GM12801 (cell line): Measurements from ENCODE around the gene CYB5B.

Source experiments
- TF ChIP-seq, protein P1 (sequence below): IDR thresholded peaks from one replicate; pipeline ENCODE4 v1.5.1; 2011; ENCODE audit warnings: control low read depth; ENCODE audit not compliant: insufficient read length; ENCODE audit errors: extremely low read depth

CYB5B gene

DNA sequence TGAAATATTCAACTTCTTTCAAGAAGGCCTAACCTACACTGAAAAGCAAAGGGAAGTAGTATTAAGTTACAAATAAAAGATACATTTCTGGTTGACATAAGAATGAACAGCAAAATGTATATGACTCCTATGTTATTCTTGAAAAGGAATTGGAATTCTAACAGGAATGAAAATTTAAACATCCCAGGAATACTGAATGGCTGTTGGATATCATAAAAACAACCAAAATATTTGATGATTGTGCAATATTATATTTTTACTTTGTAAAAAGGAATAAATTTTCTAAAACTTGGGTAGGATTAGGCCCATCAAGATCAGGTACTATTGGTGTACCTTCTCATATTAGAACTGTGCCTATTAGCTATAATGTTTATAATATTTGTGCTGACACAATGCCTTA is 50.0 kb downstream of the CYB5B start:
- TF ChIP-seq, protein P1, sequence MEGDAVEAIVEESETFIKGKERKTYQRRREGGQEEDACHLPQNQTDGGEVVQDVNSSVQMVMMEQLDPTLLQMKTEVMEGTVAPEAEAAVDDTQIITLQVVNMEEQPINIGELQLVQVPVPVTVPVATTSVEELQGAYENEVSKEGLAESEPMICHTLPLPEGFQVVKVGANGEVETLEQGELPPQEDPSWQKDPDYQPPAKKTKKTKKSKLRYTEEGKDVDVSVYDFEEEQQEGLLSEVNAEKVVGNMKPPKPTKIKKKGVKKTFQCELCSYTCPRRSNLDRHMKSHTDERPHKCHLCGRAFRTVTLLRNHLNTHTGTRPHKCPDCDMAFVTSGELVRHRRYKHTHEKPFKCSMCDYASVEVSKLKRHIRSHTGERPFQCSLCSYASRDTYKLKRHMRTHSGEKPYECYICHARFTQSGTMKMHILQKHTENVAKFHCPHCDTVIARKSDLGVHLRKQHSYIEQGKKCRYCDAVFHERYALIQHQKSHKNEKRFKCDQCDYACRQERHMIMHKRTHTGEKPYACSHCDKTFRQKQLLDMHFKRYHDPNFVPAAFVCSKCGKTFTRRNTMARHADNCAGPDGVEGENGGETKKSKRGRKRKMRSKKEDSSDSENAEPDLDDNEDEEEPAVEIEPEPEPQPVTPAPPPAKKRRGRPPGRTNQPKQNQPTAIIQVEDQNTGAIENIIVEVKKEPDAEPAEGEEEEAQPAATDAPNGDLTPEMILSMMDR: no peak

DNA sequence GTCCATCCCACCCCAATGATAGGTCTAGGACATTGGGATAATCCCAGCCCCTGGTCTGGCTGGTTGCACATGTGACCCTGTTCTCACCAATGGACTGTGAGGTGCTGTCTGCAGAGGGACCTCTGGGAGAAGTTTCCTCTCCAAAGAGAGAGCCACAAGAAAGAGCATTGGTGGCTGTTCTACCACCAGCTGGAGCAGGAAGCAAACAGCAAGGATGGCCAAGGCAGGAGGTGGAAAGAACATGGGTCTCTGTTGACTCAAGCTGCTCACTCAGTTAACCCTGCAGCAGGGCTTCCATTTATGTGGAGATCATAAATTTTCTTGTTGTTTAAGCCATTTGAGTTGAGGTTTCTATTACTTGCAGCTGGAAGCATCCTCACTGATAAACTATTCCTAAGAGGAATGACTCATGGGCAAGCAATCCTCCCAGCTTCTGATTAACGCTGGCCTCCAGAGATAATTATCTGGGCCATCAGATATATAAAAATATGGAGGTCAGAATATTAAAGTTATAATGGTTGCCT is 52.6 kb downstream of the CYB5B start:
- TF ChIP-seq, protein P1: no peak

DNA sequence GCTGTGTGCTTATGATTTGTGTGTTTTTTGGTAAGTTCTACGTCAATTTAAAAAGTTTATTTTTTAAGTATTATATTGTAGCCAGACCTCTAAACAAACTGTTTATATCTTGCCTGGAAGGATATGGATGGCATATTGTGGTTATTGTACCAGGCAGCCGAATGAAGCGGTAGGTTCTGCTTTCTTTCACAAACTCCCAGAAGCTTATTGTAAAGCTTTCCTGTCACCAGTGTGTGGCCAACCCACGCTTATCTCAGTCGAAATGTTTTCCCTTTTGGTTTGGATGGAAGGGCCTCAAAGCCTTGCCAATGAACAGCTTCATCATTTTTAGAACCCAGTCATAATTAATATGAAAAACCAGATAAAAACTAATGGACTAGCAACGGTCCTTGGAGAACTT is 53.1 kb downstream of the CYB5B start:
- TF ChIP-seq, protein P1: no peak

DNA sequence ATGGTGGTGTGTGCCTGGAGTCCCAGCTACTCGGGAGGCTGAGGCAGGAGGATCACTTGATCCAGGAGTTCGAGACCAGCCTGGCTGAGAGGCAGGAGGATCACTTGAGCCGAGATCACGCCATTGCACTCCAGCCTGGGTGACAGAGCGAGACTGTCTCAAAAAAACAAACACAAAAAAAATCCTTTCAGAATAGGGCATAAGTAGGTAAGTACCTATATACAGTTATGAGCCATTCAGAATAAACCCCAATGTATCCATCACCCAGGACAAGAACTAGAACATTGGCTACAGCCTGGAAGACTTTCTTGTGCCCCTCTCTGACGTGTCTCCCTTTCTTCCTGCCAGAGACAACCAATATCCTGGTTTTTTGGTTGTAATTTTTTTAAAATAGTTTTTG is 54.3 kb downstream of the CYB5B start:
- TF ChIP-seq, protein P1: no peak

DNA sequence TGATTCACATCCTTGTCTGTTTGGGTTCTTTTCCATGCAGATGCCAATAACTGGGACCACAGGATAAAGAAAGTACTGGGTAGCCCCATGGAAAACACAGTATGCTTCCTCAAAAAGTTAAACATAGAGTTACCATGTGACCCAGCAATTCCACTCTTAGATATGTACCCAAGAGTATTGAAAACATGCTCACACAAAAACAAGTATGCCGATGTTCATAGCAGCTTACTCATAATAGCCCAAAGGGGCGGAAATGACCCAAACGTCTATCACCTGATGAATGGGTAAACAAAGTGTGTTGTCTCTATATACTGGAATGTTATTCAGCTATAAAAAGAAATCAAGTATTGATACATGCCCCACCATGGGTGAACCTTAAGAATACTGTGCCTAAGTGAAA is 55.4 kb downstream of the CYB5B start:
- TF ChIP-seq, protein P1: no peak

DNA sequence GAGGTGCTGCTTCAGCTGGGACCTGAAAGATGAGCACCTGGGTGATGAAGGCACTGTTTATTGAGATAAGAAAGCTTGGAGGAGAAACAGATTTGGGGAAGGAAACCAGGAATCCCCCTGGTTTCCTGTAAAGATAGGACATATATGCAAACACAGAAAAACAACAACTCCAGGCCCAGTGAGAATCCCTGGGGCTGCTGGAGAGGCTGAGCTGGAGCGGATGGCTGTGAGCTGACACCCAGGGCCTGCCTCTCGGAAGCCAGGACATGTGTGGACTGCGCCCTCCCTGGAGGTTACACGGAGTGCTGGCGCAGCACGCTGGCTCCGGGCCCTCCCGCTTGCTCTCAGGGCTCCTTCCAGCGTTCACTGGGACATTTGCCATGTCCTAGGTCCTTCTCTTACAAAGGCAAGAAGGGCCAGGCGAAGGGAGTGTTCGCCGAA is 57.5 kb downstream of the CYB5B start:
- TF ChIP-seq, protein P1: no peak

DNA sequence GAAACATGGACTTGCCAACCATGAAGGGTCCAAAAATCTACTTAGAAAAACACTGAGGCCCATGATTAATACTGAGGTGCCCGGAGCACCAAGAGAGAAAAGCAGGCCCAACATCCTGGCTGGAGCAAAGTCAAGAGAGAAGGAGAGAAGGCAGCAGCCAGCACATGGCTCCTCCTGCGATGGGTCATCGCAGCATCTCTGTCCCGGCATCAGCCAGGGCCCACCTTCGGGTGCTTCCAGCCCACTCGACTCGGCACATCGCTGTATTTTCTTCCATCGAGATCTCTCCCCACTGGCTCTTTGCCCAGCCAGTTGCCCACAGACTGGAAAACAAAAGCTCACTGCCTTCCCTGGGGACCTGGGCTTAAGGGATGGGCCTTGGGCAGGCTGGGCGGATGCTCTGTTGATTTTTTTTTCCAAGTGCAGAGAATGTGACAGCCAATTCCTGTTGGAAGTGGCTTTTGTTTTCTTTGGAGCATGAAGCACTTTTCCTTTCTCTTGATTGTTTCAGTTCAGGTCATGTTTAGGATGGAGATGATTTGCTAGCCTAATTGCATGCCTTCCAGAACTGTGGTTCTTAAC is 58.1 kb downstream of the CYB5B start:
- TF ChIP-seq, protein P1: no peak

DNA sequence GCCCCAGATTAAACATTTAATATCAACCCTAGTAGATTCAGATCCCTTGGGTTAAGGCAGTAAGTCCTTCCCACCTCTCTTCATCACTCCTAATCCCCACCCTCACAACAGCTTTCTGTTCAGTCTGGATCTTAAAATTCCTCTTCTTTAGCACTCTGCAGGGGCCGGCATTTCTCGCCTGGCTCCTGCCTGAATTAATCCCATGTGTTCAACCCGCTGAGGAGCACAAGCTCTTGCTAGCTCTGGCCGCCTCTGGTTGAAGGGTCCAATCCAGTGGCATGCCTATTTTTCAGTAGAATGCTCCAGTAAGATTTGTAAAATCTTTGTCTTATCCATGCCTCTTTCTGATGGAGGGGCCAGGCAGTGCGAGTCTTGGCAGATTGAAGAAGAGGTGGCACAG is 59.2 kb downstream of the CYB5B start:
- TF ChIP-seq, protein P1: no peak
